ENCODE measurements around the gene RLBP1. TPM values are rescaled to one million over a fixed set of nuclear protein-coding genes. Genes with fewer than 3 reads are reported as not detected.

The RLBP1 gene
- total and polyA plus RNA-seq, 9 of the 15 experiments (the other 6 are each of a cell fraction or from before 2014, with no cell fraction given), result 0.05 TPM; not detected in 8

DNA sequence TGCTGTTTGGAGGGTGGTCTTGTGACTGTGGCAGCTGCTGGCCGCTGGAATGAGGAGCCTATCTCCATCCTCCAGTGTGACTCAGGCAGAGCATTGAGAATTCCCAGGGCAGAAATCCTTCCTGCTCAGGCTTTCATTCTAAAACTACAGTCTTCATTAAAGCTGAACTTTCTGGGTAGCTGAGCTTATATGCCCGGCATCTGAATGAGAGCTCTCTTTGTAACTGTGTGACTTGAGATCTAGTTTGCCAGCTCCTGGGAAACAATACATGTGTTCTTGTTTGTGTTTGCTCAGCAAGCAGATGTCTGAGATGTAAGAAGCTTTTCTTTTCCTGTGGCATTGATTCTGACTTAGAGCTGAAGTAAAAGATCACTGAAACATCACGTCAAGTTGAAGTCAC, 22.4 kb downstream of the RLBP1 start:
- POLR2A ChIA-PET, result interaction anchor here (0.6 to 1.3 kb wide), 2 partner anchors 11 to 290 kb away, joined by 3 to 4 read pairs; no protein-coding TSS in a partner anchor
- ATAC-seq (no peak), FAIRE-seq (no peak), DNase-seq (ENCODE audit: extremely low read depth in 1 of 4, low spot score in 3 of 4) (no peak)
- no peaks in the 10 kb centered on the region for H3K79me2 ChIP-seq (ENCODE audit: control insufficient read depth, insufficient read depth, low read length)
- H3K4me3 ChIP-seq, result no peak overlapping the region
- H3K9me1 ChIP-seq (ENCODE audit: control insufficient read depth, insufficient read depth, low read length), result peaks cover 4% of the 10 kb centered on the region
- in situ Hi-C loops (cut with MboI), result no loop called here
- no peak overlapping the region for H3K9ac ChIP-seq (ENCODE audit: insufficient read depth in 1 of 2, low read depth in 2 of 2, low read length in 2 of 2)
- no peaks in the 10 kb centered on the region for H3K9me3 ChIP-seq (replicated peaks; ENCODE audit: control insufficient read depth, insufficient read depth, low read depth, low read length)
- CTCF ChIA-PET (ENCODE audit: low intra/inter-chr PET ratio), result no interaction called here
- BruUV-seq (replicated peaks), result no TSS peak
- H2AFZ ChIP-seq (ENCODE audit: low read depth, low read length), result no peak overlapping the region
- no peaks in the 10 kb centered on the region for H4K20me1 ChIP-seq (replicated peaks; ENCODE audit: control insufficient read depth, insufficient read depth, low read length)
- 76% methylated on average over 3 of the region's 3 CpGs for WGBS (ENCODE audit: insufficient coverage, low coverage, missing lambda C conversion rate)
- intact Hi-C loops (cut with micrococcal nuclease), result no loop called here
- no peak overlapping the region for H3K4me2 ChIP-seq (ENCODE audit: insufficient read depth, low read length)
- no peaks in the 10 kb centered on the region for H3K27me3 ChIP-seq (ENCODE audit: control insufficient read depth in 2 of 2, insufficient read depth in 2 of 2, low read length in 2 of 2)
- H3K4me1 ChIP-seq (replicated peaks in 1 of 2; ENCODE audit: control insufficient read depth in 2 of 2, insufficient read depth in 2 of 2, low read length in 2 of 2), result no peaks in the 10 kb centered on the region; a peak in 1 of 5 replicates
- H3K27ac ChIP-seq (ENCODE audit: extremely low read depth, low read depth, low read length), result no peak overlapping the region
- TF ChIP-seq ERF (CRISPR knock-in tag; IDR thresholded peaks at IDR 0.05), result no peak
- no peak for TF ChIP-seq RCOR1 (IDR thresholded peaks at IDR 0.05; ENCODE audit: borderline replicate concordance in 1 of 2, low read depth in 2 of 2, low read length in 2 of 2)
- no peak for TF ChIP-seq RBM39 (optimal IDR thresholded peaks at IDR 0.05; ENCODE audit: low read depth, low read length)
- TF ChIP-seq GABPB1 (CRISPR knock-in tag; IDR thresholded peaks at IDR 0.05), result no peak
- peaks cover 55% of the 10 kb centered on the region for H3K36me3 ChIP-seq (ENCODE audit: control insufficient read depth, insufficient read depth, low read length)

DNA sequence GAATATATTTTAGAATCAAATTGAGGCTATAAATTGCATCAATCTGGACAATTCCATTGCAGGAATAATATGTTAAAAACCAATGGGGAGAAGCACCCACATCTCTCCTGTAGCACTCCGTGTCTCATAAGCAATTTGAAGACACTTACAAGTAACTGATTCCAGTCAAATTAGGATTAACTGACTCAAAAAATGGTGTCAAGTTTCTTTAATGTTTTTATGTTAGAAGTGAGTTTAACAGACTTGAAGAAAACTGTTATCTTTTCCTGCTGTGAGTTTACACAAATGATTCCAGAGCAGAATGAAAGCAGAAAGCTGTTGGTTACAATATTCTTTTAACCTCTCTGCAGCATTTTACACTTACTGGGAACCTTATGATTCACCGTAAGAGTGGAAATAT, 23.2 kb downstream of the RLBP1 start:
- intact Hi-C loops (cut with micrococcal nuclease) (no loop called here), in situ Hi-C loops (cut with MboI) (no loop called here)
- Histone ChIP-seq H3K4me2 (ENCODE audit: insufficient read depth, low read length) (no peak overlapping the region), H3K4me1 (replicated peaks in 1 of 2; ENCODE audit: control insufficient read depth in 2 of 2, insufficient read depth in 2 of 2, low read length in 2 of 2) (no peaks in the 10 kb centered on the region; a peak in 1 of 5 replicates), H3K9me3 (replicated peaks; ENCODE audit: control insufficient read depth, insufficient read depth, low read depth, low read length) (no peaks in the 10 kb centered on the region), H3K9ac (ENCODE audit: insufficient read depth in 1 of 2, low read depth in 2 of 2, low read length in 2 of 2) (no peak overlapping the region), H3K36me3 (ENCODE audit: control insufficient read depth, insufficient read depth, low read length) (peaks cover 60% of the 10 kb centered on the region), H3K4me3 (no peak overlapping the region), H3K27me3 (ENCODE audit: control insufficient read depth in 2 of 2, insufficient read depth in 2 of 2, low read length in 2 of 2) (no peaks in the 10 kb centered on the region), H3K79me2 (ENCODE audit: control insufficient read depth, insufficient read depth, low read length) (no peaks in the 10 kb centered on the region), H2AFZ (ENCODE audit: low read depth, low read length) (no peak overlapping the region), H3K27ac (ENCODE audit: extremely low read depth, low read depth, low read length) (no peak overlapping the region), H3K9me1 (ENCODE audit: control insufficient read depth, insufficient read depth, low read length) (peaks cover 4% of the 10 kb centered on the region), H4K20me1 (replicated peaks; ENCODE audit: control insufficient read depth, insufficient read depth, low read length) (no peaks in the 10 kb centered on the region)
- WGBS (ENCODE audit: insufficient coverage, low coverage, missing lambda C conversion rate), result 66% methylated on average over 2 of the region's 2 CpGs
- no TSS peak for BruUV-seq (replicated peaks)
- ChIA-PET POLR2A (interaction anchor here (0.7 kb wide), 1 partner anchor 104 kb away, joined by 4 read pairs; no protein-coding TSS in a partner anchor), CTCF (ENCODE audit: low intra/inter-chr PET ratio) (no interaction called here)
- ATAC-seq, result no peak
- DNase-seq (ENCODE audit: extremely low read depth in 1 of 4, low spot score in 3 of 4), result no peak
- peak; percentile 11 for FAIRE-seq
- TF ChIP-seq PHF21A (IDR thresholded peaks at IDR 0.05; ENCODE audit: borderline replicate concordance, low read depth) (no peak), MCM2 (IDR thresholded peaks at IDR 0.05; ENCODE audit: low read depth) (no peak), TCF3 (CRISPR knock-in tag; IDR thresholded peaks at IDR 0.05) (no peak), NR4A1 (CRISPR knock-in tag; IDR thresholded peaks at IDR 0.05) (no peak), NR4A1 (tag; IDR thresholded peaks at IDR 0.05) (no peak), ZNF212 (CRISPR knock-in tag; IDR thresholded peaks at IDR 0.05) (no peak), GABPB2 (CRISPR knock-in tag; conservative IDR thresholded peaks at IDR 0.05) (no peak), MCM5 (IDR thresholded peaks at IDR 0.05; ENCODE audit: low read depth) (no peak), PPARD (CRISPR knock-in tag; IDR thresholded peaks at IDR 0.05) (no peak), ATF1 (CRISPR knock-in tag; IDR thresholded peaks at IDR 0.05) (no peak), ATF1 (tag; IDR thresholded peaks at IDR 0.05) (no peak), IRF2 (CRISPR knock-in tag; IDR thresholded peaks at IDR 0.05) (no peak), KLF13 (tag; IDR thresholded peaks at IDR 0.05; ENCODE audit: borderline replicate concordance, low read depth) (no peak)
- TF ChIP-seq, protein P1, sequence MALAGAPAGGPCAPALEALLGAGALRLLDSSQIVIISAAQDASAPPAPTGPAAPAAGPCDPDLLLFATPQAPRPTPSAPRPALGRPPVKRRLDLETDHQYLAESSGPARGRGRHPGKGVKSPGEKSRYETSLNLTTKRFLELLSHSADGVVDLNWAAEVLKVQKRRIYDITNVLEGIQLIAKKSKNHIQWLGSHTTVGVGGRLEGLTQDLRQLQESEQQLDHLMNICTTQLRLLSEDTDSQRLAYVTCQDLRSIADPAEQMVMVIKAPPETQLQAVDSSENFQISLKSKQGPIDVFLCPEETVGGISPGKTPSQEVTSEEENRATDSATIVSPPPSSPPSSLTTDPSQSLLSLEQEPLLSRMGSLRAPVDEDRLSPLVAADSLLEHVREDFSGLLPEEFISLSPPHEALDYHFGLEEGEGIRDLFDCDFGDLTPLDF (CRISPR knock-in tag; IDR thresholded peaks at IDR 0.05), result no peak

All from K562 (cell line).